ENCODE measurements around the gene EFNB3. TPM values are rescaled to one million over a fixed set of nuclear protein-coding genes. Genes with fewer than 3 reads are reported as not detected.

EFNB3 gene
- polyA plus RNA-seq, 1 of the 3 experiments (the other 2 are of a cell fraction) = 26.1 TPM

- Histone ChIP-seq H3K4me3 (ENCODE audit: low read depth in 2 of 2, low read length in 1 of 2) (no peak overlapping the region), H3K79me2 (ENCODE audit: insufficient read depth) (no peaks in the 10 kb centered on the region), H3K4me2 (no peak overlapping the region), H3K36me3 (replicated peaks in 1 of 2; ENCODE audit: control insufficient read depth in 1 of 2, insufficient read depth in 2 of 2, low read length in 1 of 2) (no peaks in the 10 kb centered on the region), H3K27ac (ENCODE audit: low read depth in 2 of 2, low read length in 1 of 2) (no peak overlapping the region), H3K4me1 (ENCODE audit: control insufficient read depth in 1 of 2, insufficient read depth in 2 of 2, low read depth in 1 of 2, low read length in 1 of 2) (peaks cover 0 to 3% of the 10 kb centered on the region in 2 experiments; a peak in 1 of 4 replicates), H3K9me3 (no peaks in the 10 kb centered on the region), H3F3A (replicated peaks; ENCODE audit: insufficient read depth) (peaks cover 4% of the 10 kb centered on the region), H3K27me3 (ENCODE audit: insufficient read depth) (peaks cover 22% of the 10 kb centered on the region), H2AFZ (ENCODE audit: low read depth) (no peak overlapping the region), H4K20me1 (ENCODE audit: insufficient read depth) (no peaks in the 10 kb centered on the region), H3K9me2 (no peaks in the 10 kb centered on the region), H3K9ac (no peak overlapping the region)
- POLR2A ChIA-PET = no interaction called here
- DNase-seq = no peak
- TF ChIP-seq FOXM1 (IDR thresholded peaks at IDR 0.05; ENCODE audit: low read depth) = no peak
- no peak for TF ChIP-seq IRF3 (IDR thresholded peaks at IDR 0.05; ENCODE audit: low read depth, low read length)
- no peak for TF ChIP-seq GATA2 (CRISPR knock-in tag; IDR thresholded peaks at IDR 0.05)
- no peak for TF ChIP-seq RCOR1 (IDR thresholded peaks at IDR 0.05; ENCODE audit: low read length)
- TF ChIP-seq USF1 (IDR thresholded peaks at IDR 0.05; ENCODE audit: borderline replicate concordance, low read depth) = no peak
- TF ChIP-seq YY1 (IDR thresholded peaks at IDR 0.05; ENCODE audit: low read depth) = no peak
- TF ChIP-seq FOSL2 (IDR thresholded peaks at IDR 0.05; ENCODE audit: borderline replicate concordance, low read depth) = no peak
- no peak for TF ChIP-seq PBX3 (IDR thresholded peaks at IDR 0.05)
- TF ChIP-seq GABPA (IDR thresholded peaks at IDR 0.05; ENCODE audit: low read depth) = no peak
- no peak for TF ChIP-seq RFX5 (IDR thresholded peaks at IDR 0.05; ENCODE audit: low read length)
- CTCF ChIA-PET = interaction anchor here (1.5 to 6.5 kb wide), 3 partner anchors 15 to 32 kb away, joined by 3 to 55 read pairs (median 9); partner anchors contain the start of genes TP53 and WRAP53
- 89% methylated on average over 15 of the region's 17 CpGs for WGBS (ENCODE audit: low lambda C conversion rate)
Observed at GRCh38 chr17:7655541-7655840, 49.5 kb upstream of the EFNB3 start.

- no peaks in the 10 kb centered on the region for H3K79me2 ChIP-seq (ENCODE audit: insufficient read depth)
- no peaks in the 10 kb centered on the region for H3K4me1 ChIP-seq (ENCODE audit: control insufficient read depth in 1 of 2, insufficient read depth in 2 of 2, low read depth in 1 of 2, low read length in 1 of 2)
- CTCF ChIA-PET = interaction anchor here (0.6 to 2.9 kb wide), 4 partner anchors 9 to 51 kb away, joined by 3 to 11 read pairs (median 4); partner anchors contain the start of gene TP53
- H4K20me1 ChIP-seq (ENCODE audit: insufficient read depth) = no peaks in the 10 kb centered on the region
- no peak overlapping the region for H2AFZ ChIP-seq (ENCODE audit: low read depth)
- no peaks in the 10 kb centered on the region for H3K36me3 ChIP-seq (replicated peaks in 1 of 2; ENCODE audit: control insufficient read depth in 1 of 2, insufficient read depth in 2 of 2, low read length in 1 of 2)
- H3K9ac ChIP-seq = no peak overlapping the region
- H3F3A ChIP-seq (replicated peaks; ENCODE audit: insufficient read depth) = peaks cover 4% of the 10 kb centered on the region
- H3K27me3 ChIP-seq (ENCODE audit: insufficient read depth) = peaks cover 7% of the 10 kb centered on the region
- H3K9me2 ChIP-seq = no peaks in the 10 kb centered on the region
- H3K4me3 ChIP-seq (ENCODE audit: low read depth in 2 of 2, low read length in 1 of 2) = no peak overlapping the region
- peak; percentile 20 for DNase-seq
- H3K27ac ChIP-seq (ENCODE audit: low read depth in 2 of 2, low read length in 1 of 2) = no peak overlapping the region
- WGBS (ENCODE audit: low lambda C conversion rate) = 82% methylated on average over 10 of the region's 10 CpGs
- no peaks in the 10 kb centered on the region for H3K9me3 ChIP-seq
- POLR2A ChIA-PET = interaction anchor here (0.8 kb wide), 1 partner anchor 29 kb away, joined by 4 read pairs; no protein-coding TSS in a partner anchor
- no peak overlapping the region for H3K4me2 ChIP-seq
- no peak for TF ChIP-seq USF1 (IDR thresholded peaks at IDR 0.05; ENCODE audit: borderline replicate concordance, low read depth)
- no peak for TF ChIP-seq REST (IDR thresholded peaks at IDR 0.05; ENCODE audit: low read depth, low read length)
- TF ChIP-seq PBX3 (IDR thresholded peaks at IDR 0.05) = no peak
- no peak for TF ChIP-seq FOXM1 (IDR thresholded peaks at IDR 0.05; ENCODE audit: low read depth)
- no peak for TF ChIP-seq MEF2A (IDR thresholded peaks at IDR 0.05; ENCODE audit: borderline replicate concordance, low read depth)
- TF ChIP-seq USF2 (IDR thresholded peaks at IDR 0.05; ENCODE audit: borderline replicate concordance, low read depth, low read length) = no peak
- no peak for TF ChIP-seq RXRA (IDR thresholded peaks at IDR 0.05; ENCODE audit: borderline replicate concordance, low read depth)
- no peak for TF ChIP-seq TCF12 (IDR thresholded peaks at IDR 0.05)
- TF ChIP-seq SMC3 (IDR thresholded peaks at IDR 0.05; ENCODE audit: low read depth, low read length) = no peak
- TF ChIP-seq RAD21 (IDR thresholded peaks at IDR 0.05; ENCODE audit: low read length) = no peak
- TF ChIP-seq FOSL2 (IDR thresholded peaks at IDR 0.05; ENCODE audit: borderline replicate concordance, low read depth) = no peak
Observed at GRCh38 chr17:7656958-7657609, 47.9 kb upstream of the EFNB3 start.

Data from SK-N-SH (cell line).